Adipocyte (in vitro differentiated cells): ENCODE results near the gene EIF2A.
"Not testable (repeated sequence)": the region's sequence is repeated elsewhere in the genome, so short reads cannot be mapped to it uniquely, and the experiment has no call there.

Experiments
- DNase-seq: peaks from one replicate; pipeline ENCODE4 v3.0.0-alpha.2; 2015; ENCODE audit warnings: low read depth
- H3K27me3 ChIP-seq: replicated peaks from 2 replicates; pipeline ENCODE4 v1.7.0; 2013; ENCODE audit warnings: mild to moderate bottlenecking, low read length, moderate library complexity; ENCODE audit not compliant: control insufficient read depth, insufficient read depth
- H3K36me3 ChIP-seq: 2 replicates; pipeline ENCODE4 v1.7.0; 2013; ENCODE audit warnings: low read length, mild to moderate bottlenecking, moderate library complexity; ENCODE audit not compliant: control insufficient read depth, insufficient read depth, severe bottlenecking
- H3K4me1 ChIP-seq: 2 replicates; pipeline ENCODE4 v1.7.0; 2013; ENCODE audit warnings: mild to moderate bottlenecking, low read length, moderate library complexity; ENCODE audit not compliant: control insufficient read depth, insufficient read depth
- H3K4me3 ChIP-seq: 2 replicates; pipeline ENCODE4 v1.7.0; 2013; ENCODE audit warnings: mild to moderate bottlenecking, low read length, moderate library complexity
- H3K9ac ChIP-seq: 2 replicates; pipeline ENCODE4 v1.7.0; 2013; ENCODE audit warnings: mild to moderate bottlenecking, low read length, moderate library complexity
- H3K9me3 ChIP-seq: 2 replicates; pipeline ENCODE4 v1.7.0; 2013; ENCODE audit warnings: mild to moderate bottlenecking, low read length, moderate library complexity; ENCODE audit not compliant: control insufficient read depth

EIF2A gene

GRCh38 chr3:150582620-150583019 is 36.0 kb downstream of the EIF2A start:
- Histone ChIP-seq H3K9ac (no peak overlapping the region), H3K36me3 (peaks cover 75% of the 10 kb centered on the region), H3K4me1 (no peaks in the 10 kb centered on the region), H3K9me3 (no peaks in the 10 kb centered on the region), H3K27me3 (no peaks in the 10 kb centered on the region), H3K4me3 (no peak overlapping the region)
- DNase-seq: no peak

GRCh38 chr3:150583028-150583427 is 36.4 kb downstream of the EIF2A start:
- H3K9ac ChIP-seq: no peak overlapping the region
- no peak for DNase-seq
- no peaks in the 10 kb centered on the region for H3K9me3 ChIP-seq
- peaks cover 71% of the 10 kb centered on the region for H3K36me3 ChIP-seq
- no peak overlapping the region for H3K4me3 ChIP-seq
- H3K27me3 ChIP-seq: no peaks in the 10 kb centered on the region
- no peaks in the 10 kb centered on the region for H3K4me1 ChIP-seq

- Histone ChIP-seq H3K4me1 (no peaks in the 10 kb centered on the region), H3K9me3 (no peaks in the 10 kb centered on the region), H3K36me3 (peaks cover 28% of the 10 kb centered on the region), H3K9ac (no peak overlapping the region), H3K4me3 (no peak overlapping the region), H3K27me3 (no peaks in the 10 kb centered on the region)
- DNase-seq: no peak
Observed at GRCh38 chr3:150588027-150588830, 41.6 kb downstream of the EIF2A start.

GRCh38 chr3:150589759-150590158 is 43.2 kb downstream of the EIF2A start:
- Histone ChIP-seq H3K27me3 (no peaks in the 10 kb centered on the region), H3K4me1 (no peaks in the 10 kb centered on the region), H3K9ac (no peak overlapping the region), H3K4me3 (no peak overlapping the region), H3K9me3 (no peaks in the 10 kb centered on the region), H3K36me3 (peaks cover 12% of the 10 kb centered on the region)
- DNase-seq: peak; percentile 12

- Histone ChIP-seq H3K9ac (no peak overlapping the region), H3K4me3 (no peak overlapping the region)
Observed at GRCh38 chr3:150594150-150594549, 47.6 kb downstream of the EIF2A start.

GRCh38 chr3:150597646-150598045 is 51.1 kb downstream of the EIF2A start:
- DNase-seq: no peak
- H3K4me3 ChIP-seq: no peak overlapping the region
- peaks cover 12% of the 10 kb centered on the region for H3K4me1 ChIP-seq
- H3K27me3 ChIP-seq: no peaks in the 10 kb centered on the region
- no peaks in the 10 kb centered on the region for H3K36me3 ChIP-seq
- no peaks in the 10 kb centered on the region for H3K9me3 ChIP-seq
- no peak overlapping the region for H3K9ac ChIP-seq

More at GRCh38 chr3:150594150-150594549, 47.6 kb downstream of the EIF2A start:
- no peaks in the 10 kb centered on the region for H3K27me3 ChIP-seq
- H3K36me3 ChIP-seq: no peaks in the 10 kb centered on the region
- peaks cover under 1% of the 10 kb centered on the region for H3K4me1 ChIP-seq
- no peaks in the 10 kb centered on the region for H3K9me3 ChIP-seq
- DNase-seq: no peak

- H3K36me3 ChIP-seq: no peaks in the 10 kb centered on the region
- no peaks in the 10 kb centered on the region for H3K27me3 ChIP-seq
- peaks cover 18% of the 10 kb centered on the region for H3K4me1 ChIP-seq
- no peak overlapping the region for H3K9ac ChIP-seq
- no peaks in the 10 kb centered on the region for H3K9me3 ChIP-seq
- H3K4me3 ChIP-seq: no peak overlapping the region
- no peak for DNase-seq
Observed at GRCh38 chr3:150599611-150600297, 53.2 kb downstream of the EIF2A start.

- H3K9ac ChIP-seq, H3K27me3 ChIP-seq, H3K4me3 ChIP-seq, H3K36me3 ChIP-seq, H3K9me3 ChIP-seq, DNase-seq: not testable (repeated sequence)
- H3K4me1 ChIP-seq: peaks cover 28% of the 10 kb centered on the region
Observed at GRCh38 chr3:150600647-150601530, 54.3 kb downstream of the EIF2A start.

GRCh38 chr3:150602426-150603152 is 56.0 kb downstream of the EIF2A start:
- Histone ChIP-seq H3K9ac (peak overlapping the region; percentile 94), H3K9me3 (no peaks in the 10 kb centered on the region), H3K36me3 (no peaks in the 10 kb centered on the region), H3K27me3 (no peaks in the 10 kb centered on the region), H3K4me3 (peak overlapping the region; percentile 89), H3K4me1 (peaks cover 33% of the 10 kb centered on the region)
- no peak for DNase-seq

- peak within 1 kb of the TSS; percentile 89 for H3K4me3 ChIP-seq
- peak within 1 kb of the TSS; percentile 94 for H3K9ac ChIP-seq
- H3K9me3 ChIP-seq: no peaks in the 10 kb centered on the region
- H3K27me3 ChIP-seq: no peaks in the 10 kb centered on the region
- peaks cover 33% of the 10 kb centered on the region for H3K4me1 ChIP-seq
- peak; percentile 96 for DNase-seq
- no peaks in the 10 kb centered on the region for H3K36me3 ChIP-seq
Observed at GRCh38 chr3:150603153-150603979, 56.8 kb downstream of the EIF2A start, which contains the start of gene SELENOT. SELENOT (plus strand) TSS chr3:150603321; CDS start chr3:150603363, 42 bp downstream.
